GM23338 (cell line): ENCODE measurements around the gene ACSBG1. TPM values are rescaled to one million over a fixed set of nuclear protein-coding genes. Genes with fewer than 3 reads are reported as not detected.

Source experiments
- ATAC-seq: fragments of 200-7000 bp; cut with Tn5 transposase; 3 replicates; pipeline ENCODE4 v1.9.1; 2020
- DNase-seq: peaks from one replicate; pipeline ENCODE4 v3.0.0-alpha.2; 2015; ENCODE audit warnings: low spot score
- H2AFZ ChIP-seq: fragments of 200-600 bp; sonication (generic); 2 replicates; pipeline ENCODE4 v1.8.0; 2016; ENCODE audit warnings: antibody characterized with exemption, mild to moderate bottlenecking, moderate library complexity
- H3F3A ChIP-seq: fragments of 200-600 bp; sonication (generic); replicated peaks from 2 replicates; pipeline ENCODE4 v1.8.0; 2017; ENCODE audit warnings: antibody characterized with exemption, mixed run types, low read depth
- H3K27ac ChIP-seq: fragments of 200-600 bp; sonication (generic); 2 replicates; pipeline ENCODE4 v1.6.1; 2016; ENCODE audit warnings: low read depth
- H3K27me3 ChIP-seq: fragments of 200-600 bp; sonication (generic); 2 replicates; pipeline ENCODE4 v1.8.0; 2016; ENCODE audit warnings: mild to moderate bottlenecking, mixed run types, moderate library complexity; ENCODE audit not compliant: insufficient read depth
- H3K36me3 ChIP-seq: fragments of 200-600 bp; sonication (generic); 2 replicates; pipeline ENCODE4 v1.8.0; 2016; ENCODE audit warnings: mild to moderate bottlenecking; ENCODE audit not compliant: insufficient read depth
- H3K4me1 ChIP-seq: fragments of 200-600 bp; sonication (generic); 2 replicates; pipeline ENCODE4 v1.8.0; 2016; ENCODE audit warnings: mild to moderate bottlenecking, moderate library complexity; ENCODE audit not compliant: insufficient read depth
- H3K4me2 ChIP-seq: fragments of 200-600 bp; sonication (generic); 2 replicates; pipeline ENCODE4 v1.7.1; 2017; ENCODE audit warnings: mixed run types
- H3K4me3 ChIP-seq: fragments of 200-600 bp; sonication (generic); 2 replicates; pipeline ENCODE4 v1.6.1; 2016; ENCODE audit warnings: mixed run types
- H3K79me2 ChIP-seq: fragments of 200-600 bp; sonication (generic); replicated peaks from 2 replicates; pipeline ENCODE4 v1.8.0; 2017; ENCODE audit warnings: mild to moderate bottlenecking; ENCODE audit not compliant: insufficient read depth
- H3K9me2 ChIP-seq: fragments of 200-600 bp; sonication (generic); 2 replicates; pipeline ENCODE4 v1.8.0; 2017; ENCODE audit not compliant: insufficient read depth
- H4K20me1 ChIP-seq: fragments of 200-600 bp; sonication (generic); replicated peaks from 2 replicates; pipeline ENCODE4 v1.8.0; 2017; ENCODE audit warnings: mild to moderate bottlenecking; ENCODE audit not compliant: insufficient read depth
- H3K27ac Mint-ChIP-seq: 2 replicates; pipeline ENCODE4 v1.8.0; 2020; ENCODE audit warnings: inconsistent platforms, mild to moderate bottlenecking, moderate library complexity, mixed read lengths
- H3K27me3 Mint-ChIP-seq: 3 replicates; pipeline ENCODE4 v1.8.0; 2022; ENCODE audit warnings: low read depth, mild to moderate bottlenecking, moderate library complexity, mixed read lengths, inconsistent platforms; ENCODE audit not compliant: insufficient read depth, poor library complexity
- H3K36me3 Mint-ChIP-seq: 3 replicates; pipeline ENCODE4 v1.8.0; 2021; ENCODE audit warnings: low read depth, mild to moderate bottlenecking, inconsistent platforms, moderate library complexity, mixed read lengths
- H3K4me1 Mint-ChIP-seq: 3 replicates; pipeline ENCODE4 v1.8.0; 2020; ENCODE audit warnings: mild to moderate bottlenecking, inconsistent platforms, mixed read lengths
- H3K4me3 Mint-ChIP-seq: 3 replicates; pipeline ENCODE4 v1.8.0; 2021; ENCODE audit warnings: moderate library complexity, mild to moderate bottlenecking, inconsistent platforms, mixed read lengths
- H3K9me3 Mint-ChIP-seq: 3 replicates; pipeline ENCODE4 v1.8.0; 2020; ENCODE audit warnings: moderate library complexity, mild to moderate bottlenecking, inconsistent platforms, mixed read lengths
- CTCF ChIP-seq, 2 experiments: fragments of 200-600 bp in 1 of 2; sonication (generic) in 1 of 2; conservative IDR thresholded peaks; 2 replicates each; pipeline versions ENCODE4 v1.5.1 to v1.6.1; 2016 to 2017; ENCODE audit warnings: antibody characterized with exemption in 2 of 2, low read depth in 2 of 2, mild to moderate bottlenecking in 2 of 2, moderate library complexity in 1 of 2
- ETS1 ChIP-seq: IDR thresholded peaks from 2 replicates; pipeline ENCODE4 v1.6.1; 2016; ENCODE audit warnings: antibody characterized with exemption
- EZH2 ChIP-seq: fragments of 200-600 bp; sonication (generic); IDR thresholded peaks from one replicate; pipeline ENCODE4 v1.8.0; 2017; ENCODE audit warnings: antibody characterized with exemption, mild to moderate bottlenecking, low read depth; ENCODE audit not compliant: unreplicated experiment
- EZH2phosphoT487 ChIP-seq: fragments of 200-600 bp; sonication (generic); IDR thresholded peaks from one replicate; pipeline ENCODE4 v1.8.1; 2018; ENCODE audit warnings: antibody characterized with exemption; ENCODE audit not compliant: unreplicated experiment
- JUNB ChIP-seq: IDR thresholded peaks from one replicate; pipeline ENCODE4 v1.6.1; 2016; ENCODE audit warnings: antibody characterized with exemption; ENCODE audit not compliant: unreplicated experiment
- NANOG ChIP-seq: IDR thresholded peaks from 2 replicates; pipeline ENCODE4 v1.6.1; 2016; ENCODE audit warnings: antibody characterized with exemption, borderline replicate concordance
- REST ChIP-seq: IDR thresholded peaks from one replicate; pipeline ENCODE4 v1.6.1; 2018; ENCODE audit warnings: antibody characterized with exemption; ENCODE audit not compliant: unreplicated experiment
- STAT1 ChIP-seq: IDR thresholded peaks from one replicate; pipeline ENCODE4 v1.6.1; 2016; ENCODE audit warnings: antibody characterized with exemption; ENCODE audit not compliant: unreplicated experiment
- ZNF114 ChIP-seq: fragments of 250-450 bp; sonication (Bioruptor Pico); IDR thresholded peaks from 2 replicates; pipeline ENCODE4 v1.5.0; 2020; ENCODE audit warnings: mild to moderate bottlenecking, moderate library complexity
- ZNF462 ChIP-seq: fragments of 250-450 bp; sonication (Bioruptor Pico); IDR thresholded peaks from 2 replicates; pipeline ENCODE4 v1.5.0; 2020; ENCODE audit warnings: mild to moderate bottlenecking, moderate library complexity
- polyA plus RNA-seq: library from polyadenylated mRNA; unstranded; fragments of >200 nt; fragmentation: Nextera tagmentation; extraction: Ambion mirVana; gene quantifications from 2 replicates; pipeline ENCODE4 v1.2.1, GENCODE V29; 2016
- total RNA-seq: library from RNA; depleted of rRNA; stranded (reverse); fragments of >200 nt; shearing (Covaris generic); gene quantifications from 2 replicates; pipeline ENCODE4 v1.2.3, GENCODE V29; 2014

ACSBG1 gene
- total and polyA plus RNA-seq, 2 experiments from 2014 or later: 1.9 to 10.0 TPM

GRCh38 chr15:78168608-78169007, 65.8 kb downstream of the ACSBG1 start (continued):
- TF ChIP-seq ZNF462 (CRISPR knock-in tag) (no peak), EZH2 (no peak)

GRCh38 chr15:78167227-78167888, 67.0 kb downstream of the ACSBG1 start:
- H3K27ac Mint-ChIP-seq: no peak overlapping the region
- H3F3A ChIP-seq: no peaks in the 10 kb centered on the region
- H3K4me3 ChIP-seq: no peak overlapping the region
- H3K4me1 Mint-ChIP-seq: no peaks in the 10 kb centered on the region
- peaks cover 18% of the 10 kb centered on the region for H3K36me3 ChIP-seq
- no peaks in the 10 kb centered on the region for H3K9me2 ChIP-seq
- H4K20me1 ChIP-seq: no peaks in the 10 kb centered on the region
- H3K36me3 Mint-ChIP-seq: peaks cover 51% of the 10 kb centered on the region
- no peak for TF ChIP-seq JUNB
- no peak for TF ChIP-seq ZNF114 (CRISPR knock-in tag)
- no peak for TF ChIP-seq ETS1
- no peak for TF ChIP-seq EZH2phosphoT487
- no peak for TF ChIP-seq NANOG
- no peak for TF ChIP-seq REST
- TF ChIP-seq EZH2: no peak
- TF ChIP-seq STAT1: no peak
- TF ChIP-seq CTCF (conservative IDR thresholded peaks at IDR 0.05; ENCODE audit: low read depth in 2 of 2): no peak
- H3K27me3 Mint-ChIP-seq: peaks cover 5% of the 10 kb centered on the region
- no peaks in the 10 kb centered on the region for H3K9me3 Mint-ChIP-seq
- no peaks in the 10 kb centered on the region for H3K79me2 ChIP-seq
- no peak for ATAC-seq
- H3K4me3 Mint-ChIP-seq: no peak overlapping the region
- no peak overlapping the region for H3K27ac ChIP-seq
- no peaks in the 10 kb centered on the region for H3K27me3 ChIP-seq
- no peak overlapping the region for H3K4me2 ChIP-seq
- no peak for DNase-seq
- no peak overlapping the region for H2AFZ ChIP-seq
- H3K4me1 ChIP-seq: no peaks in the 10 kb centered on the region
